ENCODE measurements around the gene HFM1.

HFM1 gene

DNA sequence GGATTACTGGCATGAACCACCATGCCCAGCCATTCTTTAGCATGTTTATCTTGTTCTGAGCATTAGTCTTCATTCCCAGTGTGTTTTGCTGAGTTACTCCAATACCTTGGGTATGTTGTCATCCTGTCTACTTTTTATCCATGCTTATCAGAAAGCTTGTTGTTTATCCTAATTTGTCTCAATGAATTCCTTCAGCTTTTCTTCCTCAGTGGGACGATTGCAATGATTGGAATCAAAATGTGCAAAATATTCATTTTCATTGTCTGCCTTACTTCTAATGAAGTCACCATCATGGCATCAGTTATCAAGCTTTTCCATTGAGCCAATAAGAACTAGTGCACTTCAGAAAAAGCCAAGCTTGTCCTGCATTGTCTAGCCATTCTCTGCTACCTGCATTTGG lies 170.5 kb downstream of the HFM1 start:
- DNase-seq (ENCODE audit: low spot score), result no peak

- DNase-seq (ENCODE audit: low spot score), result no peak
Observed at GRCh38 chr1:91226741-91227140, 177.9 kb downstream of the HFM1 start.

GRCh38 chr1:91224878-91225277 lies 179.8 kb downstream of the HFM1 start:
- no peak for DNase-seq (ENCODE audit: low spot score)

DNA sequence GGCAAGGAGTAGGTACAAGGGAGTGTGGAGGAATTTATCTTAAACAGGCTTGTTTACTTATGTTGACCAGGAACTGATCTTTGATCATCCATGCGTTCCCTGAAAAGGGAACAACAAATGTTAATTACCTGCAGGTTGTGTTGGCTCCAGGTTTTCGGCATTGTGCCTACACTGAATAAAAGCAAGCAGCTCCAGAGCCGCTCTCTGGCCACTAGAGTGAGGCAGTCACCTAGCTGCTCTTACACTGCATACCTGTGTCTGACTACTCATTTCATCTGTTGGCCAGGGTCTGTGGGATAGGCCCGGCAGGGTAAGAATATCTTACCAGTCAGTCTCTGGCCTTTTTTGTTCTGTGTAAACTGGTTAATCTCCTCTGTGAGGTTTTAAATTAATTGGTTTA lies 183.6 kb downstream of the HFM1 start:
- DNase-seq (ENCODE audit: low spot score), result no peak

DNA sequence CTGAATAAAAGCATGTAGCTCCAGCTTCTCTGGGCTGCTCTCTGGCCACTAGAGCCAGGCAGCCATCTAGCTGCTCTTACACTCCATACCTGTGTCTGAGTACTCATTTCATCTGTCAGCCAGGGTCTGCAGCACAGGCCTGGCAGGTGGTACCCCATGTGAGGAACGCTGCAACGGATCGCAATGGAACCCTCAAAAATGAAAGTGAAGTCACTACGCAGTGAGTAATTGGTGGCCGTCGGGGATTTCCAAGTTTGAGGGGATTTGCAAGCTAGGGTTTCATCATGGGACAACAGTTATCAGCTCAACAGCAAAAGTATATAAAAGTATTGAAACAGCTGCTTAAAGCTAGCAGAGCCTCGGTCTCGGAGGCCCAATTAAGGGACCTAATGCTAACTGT lies 186.7 kb downstream of the HFM1 start:
- DNase-seq (ENCODE audit: low spot score), result no peak

Measured in NAMALWA (cell line).